ENCODE results near the gene FDX2.
A peak's percentile ranks its signal among the peaks of the same experiment; 100 is the strongest.

The FDX2 gene

GRCh38 chr19:10271543-10272086 lies 44.2 kb downstream of the FDX2 start:
- H3K4me3 ChIP-seq (ENCODE audit: control insufficient read depth, low read depth, low read length): peak overlapping the region; percentile 44
- no peak for DNase-seq (ENCODE audit: low read depth)
- no peak for TF ChIP-seq CTCF (IDR thresholded peaks at IDR 0.05; ENCODE audit: control insufficient read depth, insufficient read depth, low read depth, low read length, missing control alignments)

DNA sequence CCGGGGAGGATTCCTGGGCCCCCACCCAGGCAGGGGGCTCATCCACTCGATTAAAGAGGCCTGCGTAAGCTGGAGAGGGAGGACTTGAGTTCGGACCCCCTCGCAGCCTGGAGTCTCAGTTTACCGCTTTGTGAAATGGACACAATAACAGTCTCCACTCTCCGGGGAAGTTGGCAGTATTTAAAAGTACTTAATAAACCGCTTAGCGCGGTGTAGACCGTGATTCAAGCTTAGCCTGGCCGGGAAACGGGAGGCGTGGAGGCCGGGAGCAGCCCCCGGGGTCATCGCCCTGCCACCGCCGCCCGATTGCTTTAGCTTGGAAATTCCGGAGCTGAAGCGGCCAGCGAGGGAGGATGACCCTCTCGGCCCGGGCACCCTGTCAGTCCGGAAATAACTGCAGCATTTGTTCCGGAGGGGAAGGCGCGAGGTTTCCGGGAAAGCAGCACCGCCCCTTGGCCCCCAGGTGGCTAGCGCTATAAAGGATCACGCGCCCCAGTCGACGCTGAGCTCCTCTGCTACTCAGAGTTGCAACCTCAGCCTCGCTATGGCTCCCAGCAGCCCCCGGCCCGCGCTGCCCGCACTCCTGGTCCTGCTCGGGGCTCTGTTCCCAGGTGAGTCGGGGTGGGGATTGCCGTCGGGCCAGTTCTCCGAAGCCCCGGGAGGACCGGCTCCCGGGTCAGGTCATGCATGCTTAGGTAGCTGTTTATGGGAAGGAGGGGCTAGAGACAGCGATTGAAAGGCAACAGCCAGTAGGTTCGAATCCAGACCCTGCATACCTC lies 45.0 kb downstream of the FDX2 start, which contains the start of gene ICAM1:
Gene ICAM1, plus strand, starts transcription at position 505 of the 779 bp plus-strand sequence. Its CDS starts 40 bp downstream, at position 545.
- no peak for DNase-seq (ENCODE audit: low read depth)
- no peak for TF ChIP-seq CTCF (IDR thresholded peaks at IDR 0.05; ENCODE audit: control insufficient read depth, insufficient read depth, low read depth, low read length, missing control alignments)
- peak within 1 kb of the TSS; percentile 44 for H3K4me3 ChIP-seq (ENCODE audit: control insufficient read depth, low read depth, low read length)

DNA sequence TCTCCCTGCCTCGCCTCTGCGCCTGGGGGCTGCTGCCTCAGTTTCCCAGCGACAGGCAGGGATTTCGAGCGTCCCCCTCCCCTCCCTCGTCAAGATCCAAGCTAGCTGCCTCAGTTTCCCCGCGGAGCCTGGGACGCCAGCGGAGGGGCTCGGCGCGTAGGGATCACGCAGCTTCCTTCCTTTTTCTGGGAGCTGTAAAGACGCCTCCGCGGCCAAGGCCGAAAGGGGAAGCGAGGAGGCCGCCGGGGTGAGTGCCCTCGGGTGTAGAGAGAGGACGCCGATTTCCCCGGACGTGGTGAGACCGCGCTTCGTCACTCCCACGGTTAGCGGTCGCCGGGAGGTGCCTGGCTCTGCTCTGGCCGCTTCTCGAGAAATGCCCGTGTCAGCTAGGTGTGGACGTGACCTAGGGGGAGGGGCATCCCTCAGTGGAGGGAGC lies 45.6 kb downstream of the FDX2 start:
- DNase-seq (ENCODE audit: low read depth): no peak
- H3K4me3 ChIP-seq (ENCODE audit: control insufficient read depth, low read depth, low read length): peak overlapping the region; percentile 28

GRCh38 chr19:10269333-10270179 lies 46.3 kb downstream of the FDX2 start:
- peak overlapping the region; percentile 28 for H3K4me3 ChIP-seq (ENCODE audit: control insufficient read depth, low read depth, low read length)
- TF ChIP-seq CTCF (IDR thresholded peaks at IDR 0.05; ENCODE audit: control insufficient read depth, insufficient read depth, low read depth, low read length, missing control alignments): peak; percentile 97
- DNase-seq (ENCODE audit: low read depth): no peak

More for the DNA sequence above, 45.6 kb downstream of the FDX2 start:
- no peak for TF ChIP-seq CTCF (IDR thresholded peaks at IDR 0.05; ENCODE audit: control insufficient read depth, insufficient read depth, low read depth, low read length, missing control alignments)

- DNase-seq (ENCODE audit: low read depth): no peak
- no peak overlapping the region for H3K4me3 ChIP-seq (ENCODE audit: control insufficient read depth, low read depth, low read length)
- no peak for TF ChIP-seq CTCF (IDR thresholded peaks at IDR 0.05; ENCODE audit: control insufficient read depth, insufficient read depth, low read depth, low read length, missing control alignments)
Measured at GRCh38 chr19:10268071-10268470, 47.7 kb downstream of the FDX2 start.

DNA sequence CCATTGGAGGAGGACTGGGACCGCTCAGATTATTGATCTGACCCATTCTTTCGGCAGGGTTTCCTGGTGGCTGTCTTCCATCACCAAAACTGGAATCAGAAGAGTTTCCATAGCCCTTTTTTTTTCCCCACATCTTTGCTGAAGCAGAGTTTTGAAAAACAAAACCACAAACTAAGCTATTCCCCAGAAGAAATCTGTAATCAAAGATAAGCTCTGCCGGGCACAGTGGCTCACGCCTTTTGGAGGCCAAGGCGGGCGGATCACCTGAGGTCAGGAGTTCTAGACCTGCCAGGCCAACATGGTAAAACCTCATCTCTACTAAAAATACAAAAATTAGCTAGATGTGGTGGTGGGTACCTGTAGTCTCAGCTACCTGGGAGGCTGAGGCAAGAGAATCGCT lies 49.1 kb downstream of the FDX2 start:
- no peak overlapping the region for H3K4me3 ChIP-seq (ENCODE audit: control insufficient read depth, low read depth, low read length)
- TF ChIP-seq CTCF (IDR thresholded peaks at IDR 0.05; ENCODE audit: control insufficient read depth, insufficient read depth, low read depth, low read length, missing control alignments): no peak
- DNase-seq (ENCODE audit: low read depth): no peak

Measured in AG09309 (cell line).